ENCODE results near the gene MMS19.

- no peak for TF ChIP-seq CTCF (conservative IDR thresholded peaks at IDR 0.05; ENCODE audit: low read length)
- no peak for TF ChIP-seq EZH2phosphoT487 (IDR thresholded peaks at IDR 0.05; ENCODE audit: borderline replicate concordance, low read depth, low read length)
Measured at GRCh38 chr10:97408496-97408992, 89.7 kb downstream of the MMS19 start.
